ENCODE results near the gene BMPR1B.

The BMPR1B gene

DNA sequence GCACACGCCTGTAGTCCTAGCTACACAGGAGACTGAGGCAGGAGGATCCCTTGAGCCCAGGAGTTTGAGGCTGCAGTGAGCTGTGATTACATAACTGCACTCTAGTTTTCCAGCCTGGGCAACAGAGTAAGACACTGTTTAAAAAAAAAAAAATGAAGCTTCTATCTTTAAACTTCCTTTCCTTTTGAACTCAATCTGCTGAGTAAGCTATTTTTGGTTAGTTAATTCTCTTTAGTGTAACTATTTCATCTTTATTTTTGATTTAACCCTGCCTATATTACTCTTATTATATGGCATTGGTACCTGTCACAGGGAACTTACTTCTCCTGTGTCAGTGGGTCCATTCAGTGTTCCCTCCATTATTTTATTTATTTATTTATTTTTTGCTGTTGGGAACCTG is 160.8 kb downstream of the BMPR1B start:
- DNase-seq = no peak

- no peak for DNase-seq
These were observed 162.6 kb downstream of the BMPR1B start for GRCh38 chr4:94920369-94920768.

- no peak for DNase-seq
These were observed 166.8 kb downstream of the BMPR1B start for GRCh38 chr4:94924566-94924965.

DNA sequence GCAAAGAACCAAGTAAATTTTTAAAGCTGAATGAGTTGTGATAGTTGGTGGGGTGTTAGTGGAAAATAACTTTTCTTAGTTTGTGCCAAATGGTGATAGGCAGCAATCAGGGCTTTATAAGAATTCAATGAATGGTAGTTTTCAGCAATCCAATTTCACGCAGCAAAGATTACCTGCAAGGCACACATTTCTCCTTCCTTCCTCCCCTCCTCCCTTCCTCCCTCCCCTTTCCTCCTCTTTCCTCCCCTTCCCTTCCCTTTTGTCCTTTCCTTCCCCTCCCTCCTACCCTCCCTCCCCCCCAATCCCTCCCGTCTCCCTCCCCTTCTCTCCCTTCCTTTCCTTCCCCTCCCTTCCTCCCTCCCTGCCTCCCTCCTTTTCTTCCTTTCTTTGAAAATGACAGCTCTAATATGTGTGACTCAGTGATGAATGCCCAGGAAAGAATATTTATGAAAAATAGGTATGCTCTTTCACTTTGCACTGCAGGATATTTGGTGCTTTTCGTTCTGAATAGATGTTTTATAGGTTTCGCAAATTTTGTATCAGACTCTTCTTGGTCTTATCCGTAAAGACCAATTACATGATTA is 168.1 kb downstream of the BMPR1B start:
- no peak for DNase-seq

- DNase-seq = no peak
These were observed 169.2 kb downstream of the BMPR1B start for GRCh38 chr4:94926936-94927335.

GRCh38 chr4:94927696-94928095 is 169.9 kb downstream of the BMPR1B start:
- no peak for DNase-seq

DNA sequence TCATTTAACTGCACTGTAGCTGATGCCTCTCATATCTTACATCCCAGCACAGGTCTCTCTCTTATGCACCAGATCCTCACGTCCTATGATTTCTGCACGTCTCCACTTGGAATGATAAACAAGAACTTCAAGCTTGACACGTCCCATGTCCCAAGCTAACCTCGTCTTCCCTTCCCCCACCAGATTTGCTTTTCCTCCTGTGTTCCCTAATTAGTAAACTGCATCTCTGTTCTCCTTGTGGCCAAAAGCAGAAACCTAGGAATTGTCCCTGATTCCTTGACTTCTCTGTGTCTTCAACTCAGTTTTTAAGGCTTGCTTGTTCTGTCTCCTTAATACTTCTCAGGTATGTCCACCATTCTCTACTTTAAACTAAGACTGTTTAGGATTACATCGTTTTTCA is 171.9 kb downstream of the BMPR1B start:
- no peak for DNase-seq

DNA sequence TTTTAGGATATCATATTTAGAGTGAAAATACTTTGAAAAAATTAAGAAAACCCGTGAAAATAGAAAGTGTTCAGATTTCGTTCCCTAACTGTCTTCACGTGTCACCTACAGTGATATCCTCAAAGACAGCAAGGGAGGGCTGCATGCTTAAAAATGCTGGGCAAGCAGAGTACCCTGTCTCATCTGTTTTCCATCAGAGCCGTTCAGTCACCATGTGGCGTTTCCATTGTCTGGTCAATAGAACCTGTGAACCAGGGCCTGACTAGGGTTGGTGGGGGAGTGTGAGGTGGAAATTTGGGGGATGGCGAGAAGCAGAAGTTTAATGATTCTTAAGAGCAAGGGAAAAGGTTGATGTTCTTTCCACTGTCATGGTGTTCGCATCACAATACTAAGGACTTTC is 173.9 kb downstream of the BMPR1B start:
- no peak for DNase-seq

GRCh38 chr4:94932366-94932765 is 174.6 kb downstream of the BMPR1B start:
- DNase-seq = no peak

DNA sequence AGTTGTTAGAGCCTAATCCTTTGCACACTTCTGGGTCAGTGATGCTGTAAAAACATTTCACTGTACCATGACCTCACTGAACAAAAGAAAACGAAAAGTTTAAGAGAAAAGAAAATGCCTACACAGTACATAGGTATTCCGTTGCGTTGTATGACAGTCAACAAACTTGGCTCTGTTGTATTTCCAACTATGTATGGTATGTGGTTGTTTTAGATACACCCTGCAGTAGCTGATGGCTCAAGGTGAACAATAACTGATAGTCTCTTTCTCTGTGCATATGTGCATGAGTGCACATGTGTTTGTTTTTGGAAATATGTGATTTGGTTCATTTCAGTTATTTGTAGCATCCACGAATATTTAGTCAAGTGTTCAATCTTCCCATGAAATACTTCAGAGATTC is 176.0 kb downstream of the BMPR1B start:
- no peak for DNase-seq

DNA sequence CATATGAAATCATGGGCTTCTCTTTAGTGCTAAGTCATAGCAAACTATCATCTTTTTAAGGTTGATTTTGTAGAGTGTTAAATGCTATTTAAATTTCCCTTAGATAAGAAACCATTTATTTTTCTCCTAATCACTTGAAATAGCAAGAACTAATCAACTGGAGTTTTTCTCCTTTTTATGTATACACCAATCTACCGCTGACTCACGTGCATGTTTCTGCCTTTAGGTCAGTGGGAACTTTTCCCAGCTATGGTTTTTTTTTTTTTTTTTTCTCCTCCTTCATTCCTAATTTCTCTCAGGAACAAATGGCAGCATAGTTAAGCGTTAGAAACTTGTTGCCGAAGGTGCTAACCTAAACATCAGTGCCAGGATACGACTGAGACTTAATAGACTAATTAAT is 176.4 kb downstream of the BMPR1B start:
- no peak for DNase-seq

GRCh38 chr4:94934864-94935263 is 177.1 kb downstream of the BMPR1B start:
- no peak for DNase-seq

GRCh38 chr4:94936854-94937253 is 179.1 kb downstream of the BMPR1B start:
- DNase-seq = no peak

- no peak for DNase-seq
These were observed 182.2 kb downstream of the BMPR1B start for GRCh38 chr4:94939791-94940519.

GRCh38 chr4:94940520-94940908 is 182.8 kb downstream of the BMPR1B start:
- DNase-seq = no peak

DNA sequence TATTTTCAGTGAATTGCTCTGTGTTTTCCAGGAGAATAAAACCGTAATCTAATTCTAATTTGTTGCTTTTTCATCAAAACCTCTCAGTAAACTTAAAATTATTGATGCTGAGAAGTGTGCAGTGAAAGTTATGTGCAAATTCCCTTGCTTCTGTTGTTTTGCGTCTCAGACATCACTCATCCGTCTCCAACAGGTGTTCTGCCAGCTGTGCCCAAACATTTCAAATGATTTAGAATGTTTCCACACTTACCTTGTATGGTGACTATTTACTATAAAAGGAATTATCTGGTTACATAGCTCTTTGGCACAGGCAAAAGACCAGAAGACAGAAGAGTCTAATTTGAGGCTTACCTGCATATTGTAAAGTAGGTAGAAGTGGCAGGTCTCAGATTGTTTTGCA is 184.0 kb downstream of the BMPR1B start:
- no peak for DNase-seq

- no peak for DNase-seq
These were observed 187.0 kb downstream of the BMPR1B start for GRCh38 chr4:94944726-94945125.

DNA sequence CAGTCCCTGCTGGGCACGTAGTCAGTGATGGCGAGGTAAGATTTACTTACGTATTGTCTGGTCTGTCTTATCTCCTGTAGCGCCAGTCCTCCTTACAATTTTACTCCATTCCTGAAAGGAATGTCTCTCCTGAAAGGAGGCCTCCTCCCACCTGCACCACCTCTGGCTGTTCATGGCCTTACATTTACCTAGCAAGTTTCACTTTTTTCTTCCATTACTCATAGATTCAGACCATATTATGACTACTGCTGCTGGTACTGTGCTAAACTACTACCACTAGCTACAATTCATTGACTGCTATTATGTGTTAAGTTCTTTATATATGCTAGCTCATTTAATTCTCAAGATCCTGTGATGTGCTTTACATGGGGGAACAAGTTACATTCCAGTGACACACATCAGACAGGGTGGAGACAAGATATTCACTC is 189.9 kb downstream of the BMPR1B start:
- DNase-seq = no peak

- no peak for DNase-seq
These were observed 196.5 kb downstream of the BMPR1B start for GRCh38 chr4:94954251-94954650.

- no peak for DNase-seq
These were observed 199.3 kb downstream of the BMPR1B start for GRCh38 chr4:94957030-94957429.

DNA sequence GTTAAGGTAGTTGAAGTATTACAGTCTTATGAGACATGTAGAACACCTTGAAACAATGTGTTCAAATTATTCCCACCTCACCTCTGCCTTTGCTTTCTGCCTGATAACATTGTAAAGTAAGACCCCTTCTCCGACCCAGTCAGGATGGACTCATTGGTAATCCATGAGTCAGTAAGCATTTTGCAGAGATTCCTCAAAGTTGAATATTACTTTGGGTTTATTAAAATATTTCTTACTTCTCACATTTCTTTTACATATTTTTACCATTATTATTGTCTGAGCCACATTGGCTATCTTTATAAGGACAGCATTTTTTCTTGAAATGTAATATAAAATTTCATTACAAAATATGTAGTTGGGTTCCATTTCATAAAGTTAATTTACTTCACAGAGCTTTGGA is 201.6 kb downstream of the BMPR1B start:
- no peak for DNase-seq

DNA sequence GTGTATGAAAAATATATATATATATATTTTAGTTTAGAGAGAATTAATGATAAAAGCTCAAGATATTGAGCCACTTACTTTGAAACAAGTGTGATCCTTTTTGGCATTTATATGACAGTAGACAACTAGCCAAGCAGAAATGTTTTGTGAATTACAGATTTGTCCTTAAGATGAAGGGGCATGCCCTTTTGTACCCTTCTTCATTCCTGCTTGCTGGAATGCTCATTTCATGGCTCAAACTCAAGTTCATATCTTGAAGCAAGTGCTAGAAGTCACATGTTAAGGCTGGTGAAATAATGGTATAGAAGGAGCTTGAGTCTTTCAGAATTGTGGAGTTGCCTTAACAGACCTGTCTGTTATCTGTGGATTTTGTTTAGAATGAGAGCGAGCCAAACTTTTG is 203.0 kb downstream of the BMPR1B start:
- DNase-seq = no peak

DNA sequence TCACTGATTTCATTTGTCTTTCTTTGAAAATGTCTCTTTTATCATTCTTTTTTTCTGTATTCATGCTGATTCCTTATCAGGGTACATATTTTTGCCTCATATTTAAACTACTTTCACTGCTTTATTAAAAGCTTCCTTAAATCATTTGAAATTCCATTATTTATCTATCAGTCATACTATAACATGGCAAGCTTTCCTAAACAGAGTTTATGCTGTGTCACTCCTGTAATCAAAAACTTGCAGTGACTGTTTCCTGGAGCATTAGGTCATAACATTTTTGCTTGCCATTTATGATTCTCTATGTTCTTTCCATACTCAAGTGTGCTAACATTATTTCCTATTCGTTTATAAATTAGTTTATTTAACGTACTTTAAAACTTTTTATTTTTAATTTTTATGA is 203.7 kb downstream of the BMPR1B start:
- no peak for DNase-seq

DNA sequence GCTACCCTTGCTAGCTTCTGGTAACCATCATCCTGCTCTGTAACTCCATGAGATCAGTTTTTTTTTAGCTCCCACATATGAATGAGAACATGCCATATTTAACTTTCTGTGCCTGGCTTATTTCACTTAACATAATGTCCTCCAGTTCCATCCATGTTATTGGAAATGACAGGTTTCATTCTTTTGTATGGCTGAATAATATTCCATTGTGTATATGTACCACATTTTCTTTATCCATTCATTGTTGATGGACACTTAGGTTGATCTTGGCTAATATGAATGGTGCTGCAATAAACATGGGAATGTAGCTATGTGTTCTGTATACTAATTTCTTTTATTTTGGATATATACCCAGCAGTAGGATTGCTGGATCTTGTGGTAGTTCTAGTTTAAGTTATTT is 204.7 kb downstream of the BMPR1B start:
- DNase-seq = no peak

GRCh38 chr4:94965852-94966251 is 208.1 kb downstream of the BMPR1B start:
- DNase-seq = no peak
